Fibroblast of lung (primary cell): Measurements from ENCODE around the gene OXTR.

Source experiments
- EZH2 ChIP-seq: IDR thresholded peaks from 2 replicates; pipeline ENCODE4 v1.5.1; 2012; ENCODE audit warnings: low read length, control low read depth, mild to moderate bottlenecking; ENCODE audit errors: missing control alignments
- TF ChIP-seq, protein P1 (sequence below), 2 donors: IDR thresholded peaks in 1 of 2; conservative IDR thresholded peaks in 1 of 2; 1 replicate in 1 of 2; 2 replicates in 1 of 2; pipeline ENCODE4 v1.5.1; 2011 to 2012; ENCODE audit warnings: low read length in 2 of 2, control low read depth in 1 of 2, inconsistent platforms in 1 of 2, low read depth in 1 of 2, mild to moderate bottlenecking in 1 of 2

- TF ChIP-seq, protein P1, sequence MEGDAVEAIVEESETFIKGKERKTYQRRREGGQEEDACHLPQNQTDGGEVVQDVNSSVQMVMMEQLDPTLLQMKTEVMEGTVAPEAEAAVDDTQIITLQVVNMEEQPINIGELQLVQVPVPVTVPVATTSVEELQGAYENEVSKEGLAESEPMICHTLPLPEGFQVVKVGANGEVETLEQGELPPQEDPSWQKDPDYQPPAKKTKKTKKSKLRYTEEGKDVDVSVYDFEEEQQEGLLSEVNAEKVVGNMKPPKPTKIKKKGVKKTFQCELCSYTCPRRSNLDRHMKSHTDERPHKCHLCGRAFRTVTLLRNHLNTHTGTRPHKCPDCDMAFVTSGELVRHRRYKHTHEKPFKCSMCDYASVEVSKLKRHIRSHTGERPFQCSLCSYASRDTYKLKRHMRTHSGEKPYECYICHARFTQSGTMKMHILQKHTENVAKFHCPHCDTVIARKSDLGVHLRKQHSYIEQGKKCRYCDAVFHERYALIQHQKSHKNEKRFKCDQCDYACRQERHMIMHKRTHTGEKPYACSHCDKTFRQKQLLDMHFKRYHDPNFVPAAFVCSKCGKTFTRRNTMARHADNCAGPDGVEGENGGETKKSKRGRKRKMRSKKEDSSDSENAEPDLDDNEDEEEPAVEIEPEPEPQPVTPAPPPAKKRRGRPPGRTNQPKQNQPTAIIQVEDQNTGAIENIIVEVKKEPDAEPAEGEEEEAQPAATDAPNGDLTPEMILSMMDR (conservative IDR thresholded peaks at IDR 0.05 in 1 of 2, IDR thresholded peaks at IDR 0.05 in 1 of 2; ENCODE audit: low read depth in 1 of 2, low read length in 2 of 2), result no peak
- no peak for TF ChIP-seq EZH2
These were observed 10.2 kb downstream of the OXTR start for GRCh38 chr3:8759038-8759707.
